GM21576 (cell line): Measurements from ENCODE around the gene PPP1R26.
"Not testable (repeated sequence)": the region's sequence is repeated elsewhere in the genome, so short reads cannot be mapped to it uniquely, and the experiment has no call there.

Experiments
- ATAC-seq: cut with Tn5 transposase; IDR thresholded peaks from one replicate; pipeline ENCODE4 v1.9.1; 2021; ENCODE audit warnings: mild to moderate bottlenecking, moderate library complexity; ENCODE audit not compliant: unreplicated experiment

The PPP1R26 gene, protein sequence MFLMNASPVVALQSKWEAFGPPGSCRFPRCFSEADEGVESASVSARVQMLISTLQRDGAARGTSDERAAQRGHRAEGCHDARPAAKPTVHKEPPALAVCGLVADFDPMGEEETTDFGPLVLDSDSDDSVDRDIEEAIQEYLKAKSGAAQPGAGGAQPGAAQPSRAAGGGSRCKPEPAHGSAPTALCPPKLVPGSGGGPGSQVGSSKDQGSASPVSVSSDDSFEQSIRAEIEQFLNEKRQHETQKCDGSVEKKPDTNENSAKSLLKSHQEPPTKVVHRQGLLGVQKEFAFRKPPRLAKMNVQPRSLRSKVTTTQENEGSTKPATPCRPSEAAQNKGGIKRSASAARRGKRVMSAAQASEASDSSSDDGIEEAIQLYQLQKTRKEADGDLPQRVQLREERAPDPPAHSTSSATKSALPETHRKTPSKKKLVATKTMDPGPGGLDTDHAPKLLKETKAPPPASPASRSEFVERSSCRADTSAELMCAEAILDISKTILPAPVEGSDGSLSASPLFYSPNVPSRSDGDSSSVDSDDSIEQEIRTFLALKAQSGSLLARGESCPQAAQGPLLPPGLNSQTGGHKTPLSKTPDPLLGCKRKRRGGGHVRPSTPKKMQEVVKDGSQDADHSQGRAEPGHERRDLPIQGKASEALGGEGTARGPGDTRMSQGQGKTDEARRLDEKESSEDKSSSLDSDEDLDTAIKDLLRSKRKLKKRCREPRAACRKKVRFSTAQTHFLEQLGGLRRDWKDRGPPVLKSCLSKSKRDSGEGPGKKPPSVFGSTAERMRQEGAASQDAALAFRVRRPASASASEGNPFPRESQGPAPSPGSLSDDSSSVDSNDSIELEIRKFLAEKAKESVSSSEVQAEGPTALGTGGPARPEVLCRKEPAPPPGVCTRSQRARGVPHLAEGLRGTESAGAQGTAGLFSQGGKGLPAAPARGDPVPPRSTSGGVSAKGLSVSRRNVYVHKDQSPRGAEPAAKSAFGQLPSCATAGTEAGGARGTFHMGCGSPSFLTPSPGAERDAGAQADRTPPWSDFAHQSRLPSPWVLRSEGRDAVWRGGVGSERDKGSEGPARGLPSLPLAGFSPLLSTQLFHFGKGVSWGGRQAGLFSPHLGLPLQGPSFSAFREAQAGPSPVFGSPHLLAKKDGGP (N-terminal part only)

GRCh38 chr9:135479469-135480052 is at the start of gene PPP1R26:
Gene PPP1R26 (plus strand): TSS chr9:135479782. CDS start chr9:135484511, 4,729 bp downstream.
- no peak for ATAC-seq

- ATAC-seq: no peak
Observed at GRCh38 chr9:135437259-135437658, 42.3 kb upstream of the PPP1R26 start.

- ATAC-seq: not testable (repeated sequence)
Observed at GRCh38 chr9:135437696-135438095, 41.9 kb upstream of the PPP1R26 start.

DNA sequence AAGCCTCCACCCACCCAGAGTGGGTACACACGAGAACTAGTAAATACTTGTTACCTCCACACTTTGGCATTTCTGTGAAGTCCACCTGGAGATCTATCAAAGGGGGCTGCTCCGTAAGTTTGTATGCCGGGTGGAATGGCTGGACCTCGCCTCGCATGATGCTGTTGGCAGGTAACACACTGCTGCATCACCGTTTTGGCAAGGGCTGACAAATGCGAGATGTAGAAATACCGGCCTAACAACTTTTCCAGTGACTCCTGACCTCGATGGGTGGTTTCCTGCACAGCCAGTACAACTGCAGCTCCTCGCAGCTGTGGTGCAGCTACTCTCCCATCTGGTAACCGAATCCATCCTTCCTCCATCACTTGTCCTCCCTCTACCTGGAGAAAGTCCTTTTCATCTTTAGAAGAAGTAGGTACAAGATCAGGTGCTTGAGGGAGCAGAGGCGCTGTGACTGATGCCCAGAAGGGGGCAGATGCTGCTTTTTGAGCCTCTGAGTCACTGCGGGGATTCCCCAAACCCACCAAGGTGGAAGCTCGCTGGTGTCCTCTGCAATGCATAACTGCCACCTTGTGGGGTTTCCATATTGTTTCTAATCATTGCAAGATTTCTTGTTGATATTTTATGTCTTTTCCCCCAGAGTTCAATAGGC is 40.9 kb upstream of the PPP1R26 start:
- ATAC-seq: not testable (repeated sequence)

DNA sequence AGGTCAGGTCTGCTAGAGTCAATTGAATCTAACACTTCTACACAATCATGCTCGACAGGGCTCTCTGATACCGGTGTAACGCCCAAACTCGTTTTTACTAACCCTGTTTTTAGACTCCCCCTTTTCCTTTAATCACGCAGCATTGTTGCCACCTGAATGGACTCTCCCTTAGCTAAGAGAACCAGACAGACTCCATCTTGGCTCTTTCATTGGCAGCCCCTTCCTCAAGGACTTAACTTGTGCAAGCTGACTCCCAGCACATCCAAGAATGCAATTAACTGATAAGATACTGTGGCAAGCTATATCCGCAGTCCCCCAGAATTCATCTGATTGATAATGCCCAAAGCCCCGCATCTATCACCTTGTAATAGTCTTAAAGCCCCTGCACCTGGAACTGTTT is 40.1 kb upstream of the PPP1R26 start:
- ATAC-seq: not testable (repeated sequence)

DNA sequence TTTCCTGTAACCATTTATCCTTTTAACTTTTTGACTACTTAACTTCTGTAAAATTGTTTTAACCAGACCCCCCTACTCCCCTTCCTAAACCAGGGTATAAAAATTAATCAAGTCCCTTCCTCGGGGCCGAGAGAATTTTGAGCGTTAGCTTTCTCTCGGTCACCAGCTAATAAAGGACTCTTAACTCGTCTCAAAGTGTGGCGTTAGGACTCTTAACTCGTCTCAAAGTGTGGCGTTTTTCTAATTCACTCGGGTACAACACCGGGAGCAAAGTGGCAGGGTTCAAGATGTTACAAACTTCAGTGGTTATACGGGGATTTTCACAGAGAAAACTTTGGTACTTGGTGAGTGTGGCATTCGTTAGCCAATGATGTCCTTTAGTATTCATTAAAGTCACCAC is 39.7 kb upstream of the PPP1R26 start:
- no peak for ATAC-seq

GRCh38 chr9:135440620-135441019 is 39.0 kb upstream of the PPP1R26 start:
- ATAC-seq: no peak

DNA sequence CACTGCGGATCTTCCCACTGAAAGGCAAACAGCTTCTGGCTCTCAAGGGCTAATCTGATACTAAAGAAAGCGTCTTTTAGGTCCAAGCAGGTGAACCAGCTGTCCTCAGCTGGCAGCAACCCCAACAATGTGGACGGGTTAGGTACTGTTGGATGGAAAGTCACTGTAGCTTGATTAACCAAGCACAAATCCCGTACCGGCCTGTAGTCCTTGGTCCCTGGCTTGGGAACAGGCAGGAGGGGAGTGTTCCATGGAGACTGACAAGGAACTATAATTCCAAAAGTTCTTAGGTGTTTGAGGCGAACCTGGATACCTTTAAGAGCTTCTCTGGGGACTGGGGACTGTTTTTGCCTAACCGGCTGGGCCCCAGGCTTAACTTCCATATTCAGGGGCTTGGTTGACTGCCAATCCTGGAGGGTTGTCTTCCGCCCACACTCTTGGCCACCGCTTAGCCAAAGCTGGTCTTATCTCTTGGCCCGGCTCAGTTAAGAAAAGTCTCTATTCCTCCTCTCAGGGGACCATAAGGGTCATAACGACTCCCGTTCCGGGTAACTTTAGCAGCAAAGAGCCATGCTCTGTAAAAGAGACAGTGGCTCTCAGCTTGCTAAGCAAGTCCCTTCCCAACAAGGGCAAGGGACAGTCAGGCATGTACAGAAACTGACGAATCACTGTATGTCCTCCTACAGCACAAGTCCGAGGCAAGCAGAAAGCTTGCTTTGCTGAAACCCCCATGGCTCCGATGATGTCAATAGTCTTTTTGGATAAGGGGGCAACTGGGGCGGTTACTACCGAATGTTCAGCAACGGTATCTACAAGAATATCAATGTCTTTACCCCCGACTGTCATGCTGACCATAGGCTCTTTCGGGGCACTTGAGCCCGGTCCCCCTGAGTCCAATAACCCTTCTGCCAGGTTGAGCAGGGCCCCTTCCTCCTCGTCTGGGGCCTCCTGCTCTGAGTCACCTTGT is 38.2 kb upstream of the PPP1R26 start:
- not testable (repeated sequence) for ATAC-seq

DNA sequence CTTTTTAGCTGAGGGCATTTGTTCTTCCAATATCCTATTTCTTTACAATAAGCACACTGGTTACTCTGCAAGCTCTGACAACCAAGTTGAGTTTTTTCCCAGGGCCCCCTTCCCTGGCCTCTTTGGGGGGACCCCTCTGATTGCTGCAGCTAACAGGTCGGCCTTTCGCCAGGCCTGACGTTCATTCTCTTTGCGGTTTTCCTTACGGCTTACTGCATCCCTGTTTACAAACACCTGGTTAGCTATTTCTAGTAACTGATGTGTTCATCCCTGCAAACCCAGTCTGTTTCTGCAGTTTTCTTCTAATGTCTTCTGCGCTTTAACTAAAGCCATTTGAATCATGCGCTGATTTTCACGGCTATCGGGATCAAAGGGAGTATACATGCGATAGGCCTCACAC is 37.5 kb upstream of the PPP1R26 start:
- ATAC-seq: no peak

DNA sequence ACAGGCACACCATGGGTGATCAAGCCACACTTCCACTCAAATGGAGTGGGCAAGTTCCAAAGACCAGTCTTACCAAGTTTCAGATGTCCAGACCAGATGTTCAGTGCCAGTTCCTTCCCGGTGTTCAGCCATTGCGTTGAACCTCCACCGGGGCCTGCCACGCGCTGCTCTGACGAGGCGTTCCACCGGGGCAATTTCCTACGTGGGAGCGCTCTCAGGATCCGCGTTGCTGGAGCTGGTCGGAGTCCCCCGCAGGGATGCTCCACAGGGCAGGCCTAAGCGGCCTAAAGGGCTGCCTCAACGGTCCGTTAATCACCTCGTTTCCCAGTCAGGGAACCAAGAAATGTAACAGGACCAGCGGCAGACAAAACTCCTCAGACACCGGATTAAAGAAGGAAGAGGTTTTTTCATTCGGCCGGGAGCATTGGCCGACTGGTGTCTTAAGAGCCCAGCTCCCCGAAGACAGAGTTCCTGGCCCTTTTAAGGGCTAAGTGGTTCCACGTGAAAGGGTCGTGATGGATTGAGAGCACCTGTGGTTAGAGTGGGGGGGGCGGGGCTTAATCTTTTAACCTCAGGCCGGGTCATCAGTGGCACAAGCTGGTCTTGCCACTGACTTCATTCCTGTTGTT is 35.7 kb upstream of the PPP1R26 start:
- no peak for ATAC-seq

DNA sequence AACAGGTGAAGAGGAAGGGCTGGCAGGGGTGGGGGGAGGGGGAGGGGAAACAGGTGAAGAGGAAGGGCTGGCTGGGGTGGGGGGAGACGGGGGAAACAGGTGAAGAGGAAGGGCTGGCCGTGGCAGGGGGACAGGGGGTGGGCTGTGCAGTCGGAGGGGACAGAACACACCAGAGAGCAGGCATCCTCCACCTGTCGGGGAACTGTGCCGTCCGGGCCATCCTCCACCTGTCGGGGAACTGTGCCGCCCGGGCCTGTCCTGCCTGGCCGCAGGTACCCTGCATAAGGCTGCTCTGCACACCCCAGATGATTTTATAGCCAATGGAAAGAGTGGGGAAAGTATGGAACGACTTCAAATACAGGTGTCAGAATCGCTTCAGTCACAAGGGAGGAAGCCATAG is 32.5 kb upstream of the PPP1R26 start:
- ATAC-seq: no peak

DNA sequence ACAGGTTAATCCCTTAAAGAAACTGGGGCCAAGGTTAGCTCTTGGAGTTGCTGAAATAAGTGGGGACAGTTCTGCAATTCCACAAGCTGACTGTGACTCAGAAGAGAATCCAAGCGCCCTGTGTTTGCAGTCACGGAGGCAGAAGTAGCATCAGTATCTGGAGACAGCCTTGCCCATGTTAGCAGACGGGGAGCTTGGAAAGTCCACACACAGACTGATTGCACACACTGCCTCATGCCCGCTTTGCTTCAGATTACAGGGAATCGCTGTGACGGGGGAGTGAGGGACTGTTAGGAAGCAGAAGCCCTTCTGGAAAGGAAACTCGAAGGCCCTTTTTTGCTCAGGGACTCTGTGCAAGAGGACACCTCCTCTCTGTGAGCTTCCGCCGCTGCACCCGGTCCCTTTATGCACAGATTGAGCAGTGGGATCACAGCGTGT is 30.9 kb upstream of the PPP1R26 start:
- no peak for ATAC-seq

GRCh38 chr9:135449532-135449931 is 30.1 kb upstream of the PPP1R26 start:
- ATAC-seq: not testable (repeated sequence)

GRCh38 chr9:135450956-135451355 is 28.6 kb upstream of the PPP1R26 start:
- ATAC-seq: no peak

GRCh38 chr9:135451909-135452308 is 27.7 kb upstream of the PPP1R26 start:
- not testable (repeated sequence) for ATAC-seq

DNA sequence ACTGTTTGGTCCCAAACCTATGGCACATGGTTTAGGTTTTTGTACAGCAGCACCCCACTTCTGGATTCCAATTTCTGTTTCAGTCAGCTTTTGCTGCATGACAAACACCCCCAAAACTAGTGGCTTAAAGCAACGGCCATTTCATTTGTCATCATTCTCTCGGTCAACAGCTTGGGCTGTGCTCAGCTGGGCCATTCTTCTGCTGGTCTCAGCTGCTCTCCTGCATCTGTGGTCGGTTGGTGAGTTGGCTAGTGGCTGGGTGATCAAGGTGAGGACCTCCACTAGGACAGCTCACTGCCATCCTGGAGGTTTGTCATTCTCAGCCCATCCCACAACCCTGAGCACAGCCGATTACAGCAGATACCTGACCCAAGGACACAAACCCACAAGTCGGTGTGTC is 24.8 kb upstream of the PPP1R26 start:
- ATAC-seq: no peak

DNA sequence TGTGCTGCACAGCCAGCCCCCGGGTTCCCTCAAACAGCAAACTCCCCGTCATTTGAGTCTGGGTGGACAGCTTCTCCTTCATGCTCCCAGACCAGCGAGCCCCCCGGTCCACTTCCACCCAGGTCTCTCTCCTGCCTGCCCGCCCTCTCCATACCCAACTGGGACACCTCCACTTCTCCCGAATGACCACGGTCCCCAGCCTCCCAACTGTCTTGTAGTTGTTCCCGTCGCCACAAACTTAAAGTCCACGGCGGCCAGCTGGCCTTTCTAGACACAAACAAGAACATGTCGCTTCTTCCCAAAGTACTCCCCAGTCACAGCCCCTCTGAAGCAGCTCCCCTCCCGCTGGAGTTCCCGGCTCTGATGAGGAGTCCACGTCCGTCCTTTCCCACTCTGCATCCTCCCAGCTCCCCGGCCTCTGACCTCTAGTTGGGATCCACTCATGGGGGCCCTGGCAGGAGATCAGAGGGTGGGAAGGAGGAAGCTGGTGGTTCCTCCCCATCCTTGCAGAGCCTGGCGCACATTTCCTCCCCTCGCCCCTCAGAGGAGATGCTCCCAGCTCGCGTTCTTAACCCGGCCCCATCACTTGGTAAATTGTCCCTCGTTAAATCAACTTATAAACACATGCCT is 24.1 kb upstream of the PPP1R26 start:
- no peak for ATAC-seq

DNA sequence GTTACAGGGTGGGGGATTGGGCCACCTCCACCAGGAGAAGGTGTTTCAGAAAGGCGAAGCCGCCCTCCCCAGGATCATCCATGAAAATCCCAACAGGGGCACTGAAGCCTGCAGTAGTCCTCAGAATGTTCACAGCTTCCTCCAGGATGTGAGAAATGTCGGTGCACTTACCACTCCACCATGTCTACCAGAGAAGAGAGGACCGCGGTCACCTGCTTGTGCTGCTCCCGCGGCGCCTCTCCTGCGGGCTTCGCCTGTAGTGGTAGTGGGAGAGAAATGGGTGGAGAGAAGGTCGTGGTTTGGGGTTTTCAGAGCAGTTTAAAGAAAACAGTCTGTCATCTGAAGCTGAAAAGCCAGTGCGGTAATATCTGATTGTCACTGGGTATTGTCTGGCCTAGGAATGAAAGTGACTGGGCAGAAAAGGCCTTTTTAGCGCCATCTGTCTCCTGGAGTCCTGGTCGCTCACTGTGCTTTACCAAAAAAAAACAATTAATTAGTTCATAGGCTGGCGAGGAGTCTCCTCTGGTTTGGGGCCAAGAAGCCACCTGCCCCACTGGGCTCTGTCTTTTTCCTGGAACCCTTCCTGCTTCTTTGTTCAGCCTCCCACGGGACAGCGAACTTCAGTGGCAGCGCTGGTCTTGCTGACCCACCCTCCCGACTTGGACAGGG is 23.0 kb upstream of the PPP1R26 start:
- no peak for ATAC-seq
